ENCODE measurements around the gene HOXA3. TPM values are rescaled to one million over a fixed set of nuclear protein-coding genes. Genes with fewer than 3 reads are reported as not detected.

The HOXA3 gene
- total and polyA plus RNA-seq, 2 of the 13 experiments (the other 11 are each of a cell fraction or from before 2014, with no cell fraction given): 2.9 to 4.6 TPM

DNA sequence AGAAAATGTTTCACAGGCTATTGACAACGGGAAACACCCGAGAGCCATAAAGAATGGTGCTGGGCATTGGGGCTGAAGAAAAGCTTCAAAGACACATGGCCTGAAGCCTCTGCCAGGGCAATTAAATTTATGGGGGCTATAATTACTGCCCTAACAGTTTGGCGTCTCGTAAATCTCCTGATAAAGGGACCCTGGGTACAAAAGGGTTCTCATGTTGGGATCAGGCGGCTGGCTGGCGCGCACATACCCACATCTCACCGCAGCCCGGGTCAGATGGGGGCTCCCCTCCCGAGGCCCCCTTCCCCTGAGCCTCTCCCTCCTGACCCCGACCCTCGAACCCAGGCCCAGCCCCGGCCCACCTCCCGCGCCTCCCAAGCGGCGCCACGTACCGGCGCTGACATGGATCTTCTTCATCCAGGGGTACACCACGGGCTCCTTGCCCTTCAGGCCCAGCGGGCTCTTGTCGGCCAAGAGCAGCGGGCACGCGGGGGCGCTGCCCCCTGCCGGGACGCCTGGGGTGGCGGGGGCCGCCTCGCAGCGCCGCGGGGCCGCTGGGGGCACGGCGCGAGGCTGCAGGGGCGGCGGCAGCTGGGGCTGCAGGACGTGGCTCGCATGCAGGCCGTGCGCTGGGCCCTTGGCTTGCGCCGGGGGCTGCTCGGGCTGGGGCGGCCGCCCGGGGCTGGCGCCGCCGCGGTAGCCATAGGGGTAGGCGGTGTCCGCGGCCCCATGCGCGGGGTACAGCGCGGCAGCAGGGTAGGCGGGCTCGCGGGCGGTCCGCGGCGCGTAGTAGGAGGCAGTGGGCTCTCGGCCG lies 22.4 kb downstream of the HOXA3 start (continued):
- TF ChIP-seq AGO1 (IDR thresholded peaks at IDR 0.05; ENCODE audit: low read depth, low read length, poor library complexity, severe bottlenecking) (peak; percentile 78), MYC (CRISPR knock-in tag; IDR thresholded peaks at IDR 0.05; ENCODE audit: borderline replicate concordance) (peak; percentile 49; the same call in 1 of the 2 replicates), ZNF367 (CRISPR knock-in tag; IDR thresholded peaks at IDR 0.05; ENCODE audit: borderline replicate concordance) (no peak), IRF2 (CRISPR knock-in tag; IDR thresholded peaks at IDR 0.05) (no peak), HOXA7 (CRISPR knock-in tag; IDR thresholded peaks at IDR 0.05) (no peak), ZNF780A (CRISPR knock-in tag; IDR thresholded peaks at IDR 0.05) (no peak), XRCC5 (optimal IDR thresholded peaks at IDR 0.05; ENCODE audit: low read length) (peak; percentile 62), MAF1 (CRISPR knock-in tag; IDR thresholded peaks at IDR 0.05; ENCODE audit: borderline replicate concordance) (0 out of 2 replicates have a peak, but pooled peaks have one; percentile 32), CBX1 (IDR thresholded peaks at IDR 0.05; ENCODE audit: low read depth) (no peak), SALL2 (CRISPR knock-in tag; IDR thresholded peaks at IDR 0.05) (peak; percentile 16; the same call in 1 of the 2 replicates), ATAD3A (CRISPR knock-in tag; IDR thresholded peaks at IDR 0.05) (no peak), ZNF10 (CRISPR knock-in tag; IDR thresholded peaks at IDR 0.05; ENCODE audit: borderline replicate concordance, low read depth) (no peak), ZSCAN9 (CRISPR knock-in tag; IDR thresholded peaks at IDR 0.05; ENCODE audit: borderline replicate concordance) (no peak), ZNF746 (CRISPR knock-in tag; IDR thresholded peaks at IDR 0.05) (no peak), AHDC1 (CRISPR knock-in tag; IDR thresholded peaks at IDR 0.05; ENCODE audit: borderline replicate concordance) (no peak; the same call in 1 of the 2 replicates), TMF1 (CRISPR knock-in tag; IDR thresholded peaks at IDR 0.05; ENCODE audit: low read depth) (peak; percentile 22; the same call in 1 of the 2 replicates), ELF1 (CRISPR knock-in tag; IDR thresholded peaks at IDR 0.05) (no peak), SIN3B (IDR thresholded peaks at IDR 0.05; ENCODE audit: low read length) (no peak), ZNF274 (CRISPR knock-in tag; IDR thresholded peaks at IDR 0.05) (no peak), SAP130 (CRISPR knock-in tag; IDR thresholded peaks at IDR 0.05; ENCODE audit: low read depth) (no peak)
- TF ChIP-seq, protein P1, sequence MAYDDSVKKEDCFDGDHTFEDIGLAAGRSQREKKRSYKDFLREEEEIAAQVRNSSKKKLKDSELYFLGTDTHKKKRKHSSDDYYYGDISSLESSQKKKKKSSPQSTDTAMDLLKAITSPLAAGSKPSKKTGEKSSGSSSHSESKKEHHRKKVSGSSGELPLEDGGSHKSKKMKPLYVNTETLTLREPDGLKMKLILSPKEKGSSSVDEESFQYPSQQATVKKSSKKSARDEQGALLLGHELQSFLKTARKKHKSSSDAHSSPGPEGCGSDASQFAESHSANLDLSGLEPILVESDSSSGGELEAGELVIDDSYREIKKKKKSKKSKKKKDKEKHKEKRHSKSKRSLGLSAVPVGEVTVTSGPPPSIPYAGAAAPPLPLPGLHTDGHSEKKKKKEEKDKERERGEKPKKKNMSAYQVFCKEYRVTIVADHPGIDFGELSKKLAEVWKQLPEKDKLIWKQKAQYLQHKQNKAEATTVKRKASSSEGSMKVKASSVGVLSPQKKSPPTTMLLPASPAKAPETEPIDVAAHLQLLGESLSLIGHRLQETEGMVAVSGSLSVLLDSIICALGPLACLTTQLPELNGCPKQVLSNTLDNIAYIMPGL (CRISPR knock-in tag; IDR thresholded peaks at IDR 0.05; ENCODE audit: borderline replicate concordance in 1 of 2, low read depth in 1 of 2): peak in 1 of 2 experiments; percentile 73; a peak in 1 of 4 replicates
- TF ChIP-seq, protein P2, sequence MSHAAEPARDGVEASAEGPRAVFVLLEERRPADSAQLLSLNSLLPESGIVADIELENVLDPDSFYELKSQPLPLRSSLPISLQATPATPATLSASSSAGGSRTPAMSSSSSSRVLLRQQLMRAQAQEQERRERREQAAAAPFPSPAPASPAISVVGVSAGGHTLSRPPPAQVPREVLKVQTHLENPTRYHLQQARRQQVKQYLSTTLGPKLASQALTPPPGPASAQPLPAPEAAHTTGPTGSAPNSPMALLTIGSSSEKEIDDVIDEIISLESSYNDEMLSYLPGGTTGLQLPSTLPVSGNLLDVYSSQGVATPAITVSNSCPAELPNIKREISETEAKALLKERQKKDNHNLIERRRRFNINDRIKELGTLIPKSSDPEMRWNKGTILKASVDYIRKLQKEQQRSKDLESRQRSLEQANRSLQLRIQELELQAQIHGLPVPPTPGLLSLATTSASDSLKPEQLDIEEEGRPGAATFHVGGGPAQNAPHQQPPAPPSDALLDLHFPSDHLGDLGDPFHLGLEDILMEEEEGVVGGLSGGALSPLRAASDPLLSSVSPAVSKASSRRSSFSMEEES (CRISPR knock-in tag; IDR thresholded peaks at IDR 0.05): no peak

Measured in HepG2 (cell line).